Activated CD4-positive, alpha-beta T cell treated with anti-CD3 and anti-CD28 coated beads, Interleukin-2, amount 50 U/mL, for 48 hours (primary cell): ENCODE results near the gene YBX3.
"Not testable (repeated sequence)": the region's sequence is repeated elsewhere in the genome, so short reads cannot be mapped to it uniquely, and the experiment has no call there.

Experiments used
- DNase-seq, 2 experiments: peaks; one replicate each; pipeline ENCODE4 v3.0.0-alpha.2; 2020

Gene YBX3

DNA sequence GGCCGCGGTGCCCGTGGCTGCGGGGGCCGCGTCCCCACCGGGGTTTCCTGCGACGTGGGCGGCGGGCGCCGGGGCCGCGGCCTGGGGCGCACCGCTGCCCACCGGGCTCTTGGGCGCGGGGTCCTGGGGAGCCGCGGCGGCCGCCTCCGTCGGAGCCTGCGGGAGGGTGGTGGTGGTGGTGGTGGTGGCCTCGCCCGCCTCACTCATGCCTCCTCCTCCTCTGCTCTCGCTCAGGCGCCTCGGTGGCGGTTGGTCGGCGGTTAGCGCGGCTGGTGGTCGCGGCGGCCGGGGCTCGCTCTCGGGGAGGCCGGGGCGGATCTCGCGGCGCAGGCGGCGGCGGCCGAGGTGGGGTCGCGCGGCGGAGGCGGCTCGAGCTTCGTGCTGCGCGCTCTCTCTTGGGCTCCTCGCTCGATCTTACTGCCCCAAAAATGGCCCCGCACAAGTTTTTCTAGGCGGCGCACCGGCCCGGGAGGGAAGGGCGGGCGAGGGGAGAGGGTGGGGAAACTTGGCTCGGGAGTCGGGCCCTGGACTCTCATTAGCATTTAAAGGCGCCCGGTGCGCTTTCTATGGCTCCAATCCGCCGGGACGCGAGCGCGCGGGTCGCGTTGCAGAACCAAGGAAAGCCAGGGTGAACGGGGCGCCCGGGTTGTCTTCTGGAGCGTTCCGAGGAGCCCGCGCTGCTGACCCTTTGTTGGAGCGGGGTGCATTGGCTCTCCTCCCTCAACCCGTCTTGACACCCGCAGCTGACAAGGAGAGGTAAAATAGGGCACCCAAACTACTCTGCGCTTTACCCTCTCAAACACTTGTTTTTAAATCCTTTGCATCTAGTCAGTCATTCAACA is at the start of gene YBX3:
YBX3 (minus strand) TSS at position 419 of the 842 bp plus-strand sequence; CDS start at position 207, 212 bp downstream.
- peak; percentile 45 to 65 for DNase-seq

DNA sequence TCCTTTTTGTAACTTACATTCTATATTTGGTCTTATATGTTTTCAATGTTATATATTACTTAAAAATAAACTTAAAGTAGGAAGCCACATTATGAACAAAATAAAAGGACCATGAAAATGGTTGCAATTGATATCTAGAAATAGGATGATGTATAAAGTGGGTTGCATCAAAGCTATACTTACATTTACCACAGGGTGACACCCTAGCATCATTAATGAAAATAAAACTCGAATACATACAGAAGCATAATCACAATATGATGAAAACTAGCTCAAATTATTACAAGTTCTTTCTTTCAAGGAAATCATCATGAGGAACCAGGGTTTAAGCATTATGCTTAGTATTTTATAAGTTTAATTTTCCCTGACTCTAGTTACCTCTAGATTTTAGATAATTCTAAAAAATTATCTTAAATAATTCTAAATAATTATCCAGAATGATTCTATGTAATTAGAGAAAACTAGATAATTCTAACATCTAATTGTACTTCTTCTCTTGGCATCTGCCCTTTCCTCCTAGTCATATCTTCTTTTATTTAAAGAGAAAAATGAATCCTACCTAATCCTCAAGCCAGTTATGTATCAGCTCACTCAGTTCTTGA is 48.1 kb upstream of the YBX3 start:
- no peak for DNase-seq

DNA sequence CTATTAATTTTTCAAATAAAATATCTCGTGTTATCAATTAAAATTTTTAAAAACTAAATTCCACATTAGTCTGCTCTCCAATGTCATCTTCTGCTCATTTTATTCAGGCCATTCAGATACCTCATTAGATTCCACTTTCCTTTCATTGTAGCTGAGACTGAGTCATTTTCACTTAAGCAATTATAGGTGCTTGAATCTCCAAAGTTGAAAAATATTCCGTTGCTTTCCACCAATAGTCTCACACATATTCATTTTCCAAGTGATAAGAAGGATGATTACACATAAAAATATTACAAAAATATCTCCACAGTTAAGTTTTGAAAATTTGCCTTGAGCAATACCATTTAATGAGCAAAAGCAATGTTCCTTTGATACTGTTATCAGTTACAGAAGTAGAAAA is 36.5 kb upstream of the YBX3 start:
- no peak for DNase-seq

DNA sequence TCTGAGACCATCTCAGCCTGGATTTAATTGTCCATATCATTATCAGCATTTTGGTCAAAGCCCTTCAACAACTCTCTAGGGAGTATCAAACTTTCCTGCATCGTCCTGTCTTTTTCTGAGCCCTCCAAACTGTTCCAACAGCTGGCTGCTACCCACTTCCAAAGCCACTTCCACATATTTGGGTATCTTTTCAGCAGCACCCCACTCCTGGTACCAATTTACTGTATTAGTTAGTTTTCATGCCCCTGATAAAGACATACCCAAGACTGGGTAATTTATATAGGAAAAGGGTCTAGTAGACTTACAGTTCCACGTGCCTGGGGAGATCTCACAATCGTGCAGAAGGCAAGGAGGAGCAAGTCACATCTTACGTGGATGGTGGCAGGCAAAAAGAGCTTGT is 33.1 kb upstream of the YBX3 start:
- no peak for DNase-seq

DNA sequence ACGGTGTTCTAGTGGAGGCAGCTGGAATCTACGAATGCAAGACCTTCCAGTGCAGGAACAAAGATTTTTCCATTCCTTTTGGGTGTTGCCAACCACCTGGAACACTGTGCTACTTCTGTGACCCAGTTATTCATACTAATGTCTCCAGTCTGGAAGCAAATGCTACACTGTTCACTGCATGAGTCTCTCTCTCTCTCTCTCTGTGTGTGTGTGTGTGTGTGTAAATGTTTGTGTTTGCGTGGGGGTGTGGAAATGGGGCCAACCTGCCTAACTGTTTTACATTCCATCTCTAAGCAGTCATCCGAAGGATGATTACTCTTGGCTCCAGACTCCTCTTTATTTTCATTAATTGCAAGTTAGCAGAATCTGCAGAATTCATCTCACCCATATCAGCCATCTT is 29.9 kb upstream of the YBX3 start:
- DNase-seq: no peak

DNA sequence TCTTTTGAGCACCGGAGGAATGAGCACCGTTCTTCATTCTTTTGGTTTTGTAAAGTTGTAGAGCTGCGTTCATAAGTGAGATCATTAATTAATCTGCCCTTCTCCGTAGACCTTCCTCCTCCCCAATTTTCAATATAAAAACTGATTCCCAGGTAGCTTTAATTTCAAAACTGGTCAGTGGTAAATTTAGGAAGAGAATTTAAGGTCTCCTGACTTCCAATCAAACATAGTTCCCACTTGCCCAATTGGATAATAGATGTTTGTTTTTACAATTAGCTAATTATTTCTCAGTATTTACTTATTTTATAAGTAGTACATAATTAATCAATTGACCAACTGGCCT is 27.2 kb upstream of the YBX3 start:
- no peak for DNase-seq

DNA sequence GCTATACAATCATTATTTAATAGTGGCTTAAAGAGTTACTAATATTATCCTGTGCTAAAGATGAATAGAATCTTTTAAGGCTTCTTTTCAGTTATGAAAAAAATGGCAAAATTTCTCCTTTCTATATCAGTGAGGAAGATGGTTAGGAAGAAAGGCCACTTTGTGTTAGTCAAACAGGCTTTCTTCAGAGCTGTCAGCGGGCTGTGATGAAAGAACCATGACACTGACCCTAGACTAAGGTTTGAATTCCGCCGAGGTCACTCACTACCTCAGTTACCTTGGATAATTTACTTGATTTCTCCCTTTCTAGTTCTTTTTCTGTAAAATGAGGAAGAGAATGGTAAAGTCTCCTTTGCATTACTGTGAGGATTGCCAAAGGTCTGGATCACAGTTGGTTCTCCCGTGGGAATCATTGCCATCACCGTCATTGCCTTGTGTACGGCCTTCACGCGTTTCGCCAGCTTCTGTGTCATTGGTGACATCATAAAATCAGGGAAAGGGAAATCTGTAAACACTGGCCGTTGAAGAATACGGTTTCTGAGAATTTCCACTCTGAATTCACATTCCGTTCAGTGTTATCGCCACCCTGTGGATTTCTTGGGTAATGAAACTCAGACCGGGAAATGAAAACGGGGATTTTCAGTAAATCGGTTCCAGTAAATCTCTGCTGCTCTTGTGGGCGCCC is 26.7 kb upstream of the YBX3 start:
- peak; percentile 56 to 71 for DNase-seq

DNA sequence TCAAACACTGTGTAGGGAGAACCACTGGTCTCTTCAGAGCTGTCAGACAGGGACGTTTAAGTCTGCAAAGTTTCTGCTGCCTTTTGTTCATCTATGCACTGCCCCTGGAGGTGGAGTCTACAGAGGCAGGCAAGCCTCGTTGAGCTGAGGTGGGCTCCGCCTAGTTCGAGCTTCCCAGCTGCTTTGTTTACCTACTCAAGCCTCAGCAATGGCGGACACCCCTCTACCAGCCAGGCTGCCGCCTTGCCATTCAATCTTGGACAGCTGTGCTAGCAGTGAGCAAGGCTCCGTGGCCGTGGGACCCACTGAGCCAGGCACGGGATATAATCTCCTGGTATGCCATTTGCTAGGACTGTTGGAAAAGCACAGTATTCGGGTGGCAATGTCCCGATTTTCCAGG is 24.6 kb upstream of the YBX3 start:
- DNase-seq: no peak

DNA sequence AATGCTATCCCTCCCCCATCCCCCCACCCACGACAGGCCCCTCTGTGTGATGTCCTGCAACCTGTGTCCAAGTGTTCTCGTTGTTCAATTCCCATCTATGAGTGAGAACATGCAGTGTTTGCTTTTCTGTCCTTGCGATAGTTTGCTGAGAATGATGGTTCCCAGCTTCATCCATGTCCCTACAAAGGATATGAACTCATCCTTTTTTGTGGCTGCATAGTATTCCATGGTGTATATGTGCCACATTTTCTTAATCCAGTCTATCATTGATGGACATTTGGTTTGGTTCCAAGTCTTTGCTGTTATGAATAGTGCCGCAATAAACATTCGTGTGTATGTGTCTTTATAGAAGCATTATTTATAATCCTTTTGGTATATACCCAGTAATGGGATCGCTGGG is 20.3 kb upstream of the YBX3 start:
- not testable (repeated sequence) for DNase-seq

DNA sequence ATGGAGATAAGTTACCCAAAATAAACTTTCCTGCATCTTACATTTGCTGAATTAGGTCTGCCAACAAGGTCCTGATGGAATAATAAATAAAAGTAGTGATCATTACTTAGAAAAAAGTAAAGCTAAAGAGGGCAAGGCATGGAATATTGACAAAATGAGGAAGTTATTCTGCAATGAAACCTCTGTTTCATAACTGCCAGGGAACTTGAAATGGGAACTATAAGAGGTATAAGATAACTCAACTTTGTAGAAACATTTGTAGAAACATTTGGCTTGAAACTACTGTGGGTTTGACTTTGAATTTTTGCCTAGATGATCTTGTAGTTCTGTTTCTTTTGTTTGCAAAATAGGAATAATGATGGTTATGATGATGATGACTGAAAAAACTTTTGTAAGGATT is 18.7 kb upstream of the YBX3 start:
- no peak for DNase-seq

DNA sequence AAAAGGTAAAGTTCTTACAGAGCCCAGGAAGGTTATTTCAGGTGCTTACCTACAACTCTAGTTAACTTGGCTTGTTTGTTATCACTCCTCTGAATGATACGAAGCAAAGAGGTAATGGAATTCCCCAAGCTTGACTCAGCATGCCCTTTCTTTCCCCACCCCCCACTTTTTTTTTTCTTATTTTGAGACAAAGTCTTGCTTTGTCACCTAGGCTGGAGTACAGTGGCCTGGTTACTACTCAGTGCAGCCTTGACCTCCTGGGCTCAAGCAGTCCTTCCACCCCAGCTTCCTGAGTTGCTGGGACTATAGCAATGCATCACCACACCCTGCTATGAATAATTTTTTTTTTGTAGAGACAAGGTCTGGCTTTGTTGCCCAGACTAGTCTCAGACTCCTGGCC is 17.1 kb upstream of the YBX3 start:
- DNase-seq: no peak

DNA sequence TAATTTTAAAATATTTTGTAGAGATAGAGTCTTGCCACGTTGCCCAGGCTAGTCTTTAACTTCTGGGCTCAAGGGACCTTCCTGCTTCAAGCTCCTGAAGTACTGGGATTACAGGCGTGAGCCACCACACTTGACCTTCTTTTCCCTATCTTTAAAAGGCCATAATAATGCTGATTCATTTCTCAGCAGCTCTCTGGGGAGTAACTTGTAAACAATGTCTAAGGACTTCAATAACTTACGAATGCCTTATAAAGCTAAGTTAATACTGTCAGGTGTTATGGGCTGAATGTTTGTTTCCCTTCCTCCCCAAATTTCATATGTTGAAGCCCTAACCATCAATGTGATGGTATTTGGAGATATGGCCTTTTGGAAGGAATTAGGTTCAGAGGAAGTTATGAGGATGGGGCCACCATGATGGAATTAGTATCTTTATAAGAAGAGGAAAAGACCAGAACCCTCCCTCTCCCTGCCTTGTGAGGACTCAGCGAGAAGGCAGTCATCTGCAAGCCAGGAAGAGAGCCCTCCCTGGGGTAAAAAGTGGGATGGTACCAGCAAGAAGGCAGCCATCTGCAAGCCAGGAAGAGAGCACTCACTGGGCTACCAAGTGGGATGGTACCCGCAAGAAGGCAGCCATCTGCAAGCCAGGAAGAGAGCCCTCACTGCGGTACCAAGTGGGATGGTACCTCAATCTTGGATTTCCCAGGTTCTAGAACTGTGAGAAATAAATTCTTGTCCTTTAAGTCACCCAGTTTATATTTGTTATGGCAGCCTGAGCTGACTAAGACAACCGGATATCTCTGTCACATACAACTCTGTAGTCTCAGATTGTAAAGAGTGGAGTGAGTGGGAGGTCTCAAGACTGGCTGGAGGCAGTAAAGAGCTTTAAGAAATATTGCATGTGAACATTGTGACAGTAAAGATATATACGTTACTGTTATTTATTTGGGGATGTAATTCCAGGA is 16.3 kb upstream of the YBX3 start:
- DNase-seq: no peak

DNA sequence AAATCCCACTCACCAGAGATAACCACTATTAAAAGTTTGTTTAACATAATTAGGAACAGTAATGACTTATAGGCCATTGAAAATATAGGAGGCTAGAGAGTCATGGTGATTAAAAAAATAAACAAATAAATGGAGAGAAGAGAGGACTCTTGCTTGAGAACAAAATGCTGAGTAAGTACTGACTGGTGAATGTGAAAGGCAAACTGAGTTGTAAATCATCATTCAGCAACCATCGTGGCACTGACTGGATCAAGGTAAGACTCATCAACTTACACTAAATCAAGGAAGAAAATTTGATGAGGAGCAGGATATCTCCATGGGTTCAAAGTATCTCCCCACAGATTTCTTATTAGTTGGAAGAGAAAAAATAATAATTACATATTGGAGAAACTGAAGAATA is 14.1 kb upstream of the YBX3 start:
- DNase-seq: no peak

DNA sequence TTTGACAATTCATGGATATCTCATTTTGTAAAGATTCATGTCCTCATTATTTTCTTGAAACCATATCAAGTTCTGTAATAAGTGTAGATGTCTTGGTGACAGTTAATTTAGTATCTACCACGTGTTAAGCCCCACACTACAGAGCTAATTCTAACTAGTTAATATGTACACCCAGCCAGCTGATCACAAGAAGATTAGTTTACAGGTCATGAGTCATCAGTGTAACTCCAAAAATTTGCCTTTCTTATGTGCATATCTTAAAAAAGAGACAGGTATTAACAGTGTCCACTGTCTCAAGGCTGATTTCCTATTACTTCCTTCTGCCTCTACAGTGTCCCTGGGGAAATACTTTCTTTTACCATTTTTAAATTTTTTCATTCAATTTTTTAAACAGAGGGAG is 13.3 kb upstream of the YBX3 start:
- no peak for DNase-seq

DNA sequence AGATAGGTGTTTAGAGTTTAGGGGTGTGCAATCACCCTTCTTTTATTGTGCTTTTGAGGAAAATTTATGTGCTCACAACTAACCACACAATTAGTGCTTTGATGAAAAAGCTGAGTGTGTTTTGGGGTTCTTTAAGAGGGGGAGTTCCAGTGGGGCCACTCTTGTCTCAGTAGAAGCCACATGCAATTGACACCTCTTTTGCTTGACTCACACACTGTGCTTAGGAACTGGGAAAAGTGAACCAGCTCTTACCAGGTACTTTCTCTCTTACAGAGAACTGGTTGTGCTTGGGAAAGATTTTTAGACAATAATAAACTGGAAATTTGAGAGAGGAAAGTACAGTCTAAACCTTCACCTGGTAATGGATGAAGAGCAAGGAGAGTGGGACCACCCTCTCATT is 12.3 kb upstream of the YBX3 start:
- no peak for DNase-seq

DNA sequence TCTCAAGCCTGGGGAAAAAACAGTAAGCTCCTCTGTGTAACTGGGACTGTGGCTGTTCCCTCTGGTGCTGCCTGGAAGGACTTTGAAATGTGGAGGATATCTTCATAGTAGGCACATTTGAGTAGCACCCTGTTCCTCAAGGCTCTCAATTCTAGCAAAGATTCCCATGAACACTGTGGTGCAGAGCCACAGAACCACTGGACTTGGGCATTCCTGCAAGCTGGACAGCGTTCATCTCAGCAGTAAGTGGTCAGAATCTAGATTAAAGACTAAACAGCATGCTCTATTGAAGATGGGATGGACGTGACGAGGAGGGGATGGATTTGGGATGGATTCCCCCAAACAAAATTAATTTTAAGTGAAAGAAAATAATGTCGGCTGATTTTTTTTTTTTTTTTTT is 9.4 kb upstream of the YBX3 start:
- DNase-seq: no peak

DNA sequence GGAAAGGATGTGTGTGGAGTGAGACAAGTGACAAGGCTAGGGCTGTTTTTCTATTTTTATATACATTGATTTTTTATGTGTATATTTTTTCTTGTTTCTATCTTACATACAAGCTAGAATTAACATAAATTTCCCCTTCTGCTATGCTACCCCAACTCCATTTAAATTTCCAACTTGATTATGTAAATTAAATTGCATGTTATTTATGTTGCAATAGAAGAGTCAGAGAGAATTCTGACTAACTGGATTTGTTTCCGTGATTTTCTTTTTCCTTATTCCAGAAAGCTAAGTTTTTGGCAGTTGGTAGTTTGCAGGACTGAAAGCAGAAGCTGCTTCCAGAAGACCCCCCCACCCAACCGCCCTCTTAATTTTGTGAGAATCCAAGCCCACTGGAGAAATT is 8.9 kb upstream of the YBX3 start:
- no peak for DNase-seq

DNA sequence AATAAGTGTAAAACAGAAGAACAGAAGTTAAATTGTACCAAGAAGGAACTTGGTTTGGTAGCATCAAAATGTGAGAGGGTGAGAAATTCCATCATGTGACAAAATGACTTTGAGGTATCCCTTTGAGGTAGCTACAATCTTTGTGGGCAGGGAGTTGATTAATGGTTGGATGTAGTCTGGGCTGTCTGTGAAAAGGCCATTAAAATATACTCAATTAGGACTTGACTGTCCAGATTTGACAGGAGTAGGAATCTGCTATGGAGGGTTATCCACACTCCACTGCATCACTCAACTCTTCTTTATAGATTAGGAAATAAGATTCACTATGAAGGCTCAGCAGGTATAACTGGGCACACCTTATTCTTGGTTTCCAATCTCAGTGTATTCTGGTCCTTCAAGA is 7.4 kb upstream of the YBX3 start:
- no peak for DNase-seq

DNA sequence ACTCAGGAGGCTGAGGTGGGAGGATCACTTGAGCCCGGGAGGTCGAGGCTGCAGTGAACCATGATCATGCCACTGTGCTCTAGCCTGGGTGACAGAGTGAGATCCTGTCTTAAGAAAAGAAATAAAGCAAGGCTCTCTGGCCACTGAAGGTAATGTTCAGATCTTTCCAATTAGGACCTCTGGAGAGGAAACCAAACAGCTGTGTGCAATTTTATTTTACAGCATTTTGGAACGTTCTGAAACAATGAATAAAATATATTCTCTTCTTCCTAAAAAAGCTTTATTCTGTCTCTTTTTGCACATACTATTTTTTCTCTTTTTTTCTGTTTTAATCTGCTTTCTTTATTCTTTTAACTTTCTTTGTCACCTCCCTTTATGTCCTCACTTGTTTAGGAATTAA is 5.0 kb upstream of the YBX3 start:
- DNase-seq: no peak

DNA sequence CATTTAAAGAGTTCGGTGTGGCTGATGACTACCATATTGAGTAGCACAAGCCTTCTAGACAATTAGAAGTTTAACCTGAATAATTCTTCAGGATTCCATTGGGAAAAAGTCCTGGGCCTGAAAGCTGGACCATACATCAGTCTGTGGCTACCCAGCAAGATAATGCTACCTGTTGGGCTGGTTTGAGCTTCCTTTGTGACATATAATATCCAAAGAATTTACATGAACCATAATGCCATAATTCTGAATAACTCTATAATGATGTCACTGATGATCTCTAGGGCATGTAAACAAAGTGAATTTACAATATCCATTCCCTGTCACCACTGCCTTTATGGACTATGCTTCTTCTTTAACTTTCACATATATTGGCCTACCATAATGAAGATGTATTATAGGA is 3.8 kb upstream of the YBX3 start:
- DNase-seq: no peak

DNA sequence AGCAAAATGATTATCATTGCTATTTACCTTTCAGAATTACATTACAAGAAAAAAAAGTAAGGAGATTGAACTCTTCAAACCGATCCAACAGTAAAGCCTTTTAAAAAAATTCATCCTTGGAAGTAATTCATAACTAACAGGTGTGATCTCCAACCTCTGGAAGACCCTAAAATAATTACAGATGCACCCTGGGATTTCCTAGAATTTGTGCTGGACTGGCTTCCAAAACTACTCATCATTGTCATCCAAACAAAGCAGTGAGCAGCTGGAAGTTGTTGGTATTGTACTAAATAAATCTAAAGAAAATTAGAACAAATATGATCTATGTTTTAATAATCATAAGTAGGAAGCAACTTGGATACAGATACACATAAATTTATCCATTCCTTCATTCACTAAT is 1.9 kb upstream of the YBX3 start:
- DNase-seq: no peak

DNA sequence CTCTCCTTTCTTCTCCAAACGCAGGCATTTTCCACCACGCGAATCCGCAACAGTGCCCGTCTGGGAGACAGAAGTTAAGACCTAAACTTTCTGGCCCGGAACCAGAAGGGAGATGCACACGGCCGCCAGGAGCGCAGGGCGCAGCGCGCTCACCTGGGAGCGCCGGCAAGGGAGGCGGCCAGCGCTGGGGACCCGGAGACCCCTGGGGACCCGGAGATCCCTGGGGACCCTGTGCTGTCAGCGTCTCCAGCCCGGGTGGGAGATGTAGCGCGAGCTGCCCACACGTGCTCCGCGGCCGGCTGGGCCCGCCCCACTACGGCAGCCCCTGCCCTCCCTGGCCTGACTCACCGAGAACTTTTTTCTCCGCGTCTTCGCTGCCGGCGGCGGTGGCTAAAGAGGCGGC is 620 bp downstream of the YBX3 start:
- peak; percentile 45 to 55 for DNase-seq
